PC-3 (cell line): ENCODE measurements around the gene MYH7.

Experiments
- CTCF ChIP-seq: fragments of 300-600 bp; sonication (generic); conservative IDR thresholded peaks from 2 replicates; pipeline ENCODE4 v1.5.1; 2017; ENCODE audit warnings: antibody characterized with exemption, low read depth, mild to moderate bottlenecking, low read length
- EZH2 ChIP-seq: fragments of 300-600 bp; sonication (generic); IDR thresholded peaks from one replicate; pipeline ENCODE4 v1.6.1; 2017; ENCODE audit warnings: antibody characterized with exemption, mild to moderate bottlenecking, low read length; ENCODE audit not compliant: unreplicated experiment
- EZH2phosphoT487 ChIP-seq: fragments of 300-600 bp; sonication (generic); IDR thresholded peaks from 2 replicates; pipeline ENCODE4 v1.6.1; 2018; ENCODE audit warnings: mild to moderate bottlenecking, antibody characterized with exemption, low read length, borderline replicate concordance

GRCh38 chr14:23434488-23435222 is 805 bp downstream of the MYH7 start:
- TF ChIP-seq CTCF: no peak
- no peak for TF ChIP-seq EZH2
- TF ChIP-seq EZH2phosphoT487: no peak
